Fibroblast of lung (primary cell): Measurements from ENCODE around the gene CAPZA3. TPM values are rescaled to one million over a fixed set of nuclear protein-coding genes. Genes with fewer than 3 reads are reported as not detected.

Experiments used
- DNase-seq, 2 donors: peaks; one replicate each; pipeline versions ENCODE4 v3.0.0 to v3.0.0-alpha.2; 2010; ENCODE audit warnings: low read depth in 2 of 2
- H2AFZ ChIP-seq: 2 replicates; pipeline ENCODE4 v1.5.1; 2012; ENCODE audit warnings: low read length, control low read depth, inconsistent platforms
- H3K27ac ChIP-seq: 2 replicates; pipeline ENCODE4 v1.5.1; 2011; ENCODE audit warnings: low read length, control low read depth; ENCODE audit not compliant: insufficient read depth
- H3K27me3 ChIP-seq: 2 replicates; pipeline ENCODE4 v1.5.1; 2011; ENCODE audit warnings: mild to moderate bottlenecking, low read length; ENCODE audit not compliant: control insufficient read depth, insufficient read depth
- H3K36me3 ChIP-seq: 2 replicates; pipeline ENCODE4 v1.5.1; 2011; ENCODE audit warnings: low read length; ENCODE audit not compliant: control insufficient read depth, insufficient read depth
- H3K4me1 ChIP-seq: 2 replicates; pipeline ENCODE4 v1.5.1; 2011; ENCODE audit warnings: low read length; ENCODE audit not compliant: control insufficient read depth, insufficient read depth; ENCODE audit errors: extremely low read depth
- H3K4me2 ChIP-seq: 2 replicates; pipeline ENCODE4 v1.5.1; 2011; ENCODE audit warnings: low read length, control low read depth; ENCODE audit not compliant: insufficient read depth; ENCODE audit errors: extremely low read depth
- H3K4me3 ChIP-seq, 4 experiments: fragments of 200-600 bp in 1 of 4; sonication (generic) in 1 of 4; replicated peaks in 1 of 4; 2 replicates each; pipeline ENCODE4 v1.5.1; 2011 to 2016; ENCODE audit warnings: low read length in 4 of 4, low read depth in 3 of 4, mild to moderate bottlenecking in 3 of 4, control low read depth in 2 of 4, inconsistent platforms in 1 of 4, mixed read lengths in 1 of 4; ENCODE audit not compliant: insufficient read depth in 1 of 4; ENCODE audit errors: control extremely low read depth in 1 of 4
- H3K79me2 ChIP-seq: 2 replicates; pipeline ENCODE4 v1.5.1; 2012; ENCODE audit warnings: mild to moderate bottlenecking, low read length, inconsistent platforms; ENCODE audit not compliant: control insufficient read depth, insufficient read depth
- H3K9ac ChIP-seq: 2 replicates; pipeline ENCODE4 v1.5.1; 2011; ENCODE audit warnings: mild to moderate bottlenecking, low read length, control low read depth; ENCODE audit not compliant: insufficient read depth
- H3K9me3 ChIP-seq: 2 replicates; pipeline ENCODE4 v1.5.1; 2012; ENCODE audit warnings: low read depth, low read length; ENCODE audit not compliant: control insufficient read depth, insufficient read depth
- H4K20me1 ChIP-seq: 2 replicates; pipeline ENCODE4 v1.5.1; 2011; ENCODE audit warnings: low read length; ENCODE audit not compliant: control insufficient read depth, insufficient read depth; ENCODE audit errors: extremely low read depth
- EZH2 ChIP-seq: IDR thresholded peaks from 2 replicates; pipeline ENCODE4 v1.5.1; 2012; ENCODE audit warnings: low read length, control low read depth, mild to moderate bottlenecking; ENCODE audit errors: missing control alignments
- polyA plus RNA-seq, 2 donors: library from polyadenylated mRNA; depleted of rRNA in 1 of 2; stranded (reverse) in 1 of 2; unstranded in 1 of 2; fragments of >200 nt; gene quantifications; 2 replicates each; pipeline ENCODE4 v1.2.1, GENCODE V29; 2011 to 2012; ENCODE audit warnings: missing spikeins in 1 of 2
- total RNA-seq: library from RNA; depleted of rRNA; stranded (reverse); fragments of >200 nt; gene quantifications from 2 replicates; pipeline ENCODE4 v1.2.1, GENCODE V29; 2014
- TF ChIP-seq, protein P1 (sequence below), 2 donors: IDR thresholded peaks in 1 of 2; conservative IDR thresholded peaks in 1 of 2; 1 replicate in 1 of 2; 2 replicates in 1 of 2; pipeline ENCODE4 v1.5.1; 2011 to 2012; ENCODE audit warnings: low read length in 2 of 2, control low read depth in 1 of 2, inconsistent platforms in 1 of 2, low read depth in 1 of 2, mild to moderate bottlenecking in 1 of 2

Gene CAPZA3
- total and polyA plus RNA-seq, 2 donors (not counting 1 experiment from before 2014, with no cell fraction given), result not detected

DNA sequence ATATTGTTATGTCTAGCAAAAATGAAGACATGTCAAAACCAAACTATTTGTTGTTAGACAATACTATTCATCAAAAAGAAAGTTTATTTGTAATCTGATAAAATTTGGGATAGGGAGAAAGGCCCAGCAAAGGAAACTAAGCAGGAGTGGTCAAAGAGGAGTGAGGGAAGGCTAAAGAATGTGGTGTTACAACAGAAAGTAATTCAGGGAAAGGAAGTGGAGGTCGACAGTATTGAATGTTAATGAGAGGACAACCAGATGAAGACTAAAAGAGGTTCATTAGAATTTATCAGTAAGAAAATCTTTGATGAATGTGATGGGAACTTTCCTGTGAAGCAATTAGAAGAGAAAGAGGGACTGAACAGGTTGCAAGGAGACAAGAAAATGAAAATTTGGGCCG, 34.0 kb upstream of the CAPZA3 start:
- Histone ChIP-seq H4K20me1 (no peaks in the 10 kb centered on the region), H3K9me3 (no peaks in the 10 kb centered on the region), H2AFZ (no peak overlapping the region), H3K4me1 (no peaks in the 10 kb centered on the region), H3K36me3 (no peaks in the 10 kb centered on the region), H3K4me3 (no peak overlapping the region), H3K27ac (no peak overlapping the region), H3K27me3 (no peaks in the 10 kb centered on the region), H3K79me2 (no peaks in the 10 kb centered on the region), H3K4me2 (no peak overlapping the region), H3K9ac (no peak overlapping the region)
- peak in 1 of 2 donors; percentile 23 for DNase-seq
- TF ChIP-seq, protein P1, sequence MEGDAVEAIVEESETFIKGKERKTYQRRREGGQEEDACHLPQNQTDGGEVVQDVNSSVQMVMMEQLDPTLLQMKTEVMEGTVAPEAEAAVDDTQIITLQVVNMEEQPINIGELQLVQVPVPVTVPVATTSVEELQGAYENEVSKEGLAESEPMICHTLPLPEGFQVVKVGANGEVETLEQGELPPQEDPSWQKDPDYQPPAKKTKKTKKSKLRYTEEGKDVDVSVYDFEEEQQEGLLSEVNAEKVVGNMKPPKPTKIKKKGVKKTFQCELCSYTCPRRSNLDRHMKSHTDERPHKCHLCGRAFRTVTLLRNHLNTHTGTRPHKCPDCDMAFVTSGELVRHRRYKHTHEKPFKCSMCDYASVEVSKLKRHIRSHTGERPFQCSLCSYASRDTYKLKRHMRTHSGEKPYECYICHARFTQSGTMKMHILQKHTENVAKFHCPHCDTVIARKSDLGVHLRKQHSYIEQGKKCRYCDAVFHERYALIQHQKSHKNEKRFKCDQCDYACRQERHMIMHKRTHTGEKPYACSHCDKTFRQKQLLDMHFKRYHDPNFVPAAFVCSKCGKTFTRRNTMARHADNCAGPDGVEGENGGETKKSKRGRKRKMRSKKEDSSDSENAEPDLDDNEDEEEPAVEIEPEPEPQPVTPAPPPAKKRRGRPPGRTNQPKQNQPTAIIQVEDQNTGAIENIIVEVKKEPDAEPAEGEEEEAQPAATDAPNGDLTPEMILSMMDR (conservative IDR thresholded peaks at IDR 0.05 in 1 of 2, IDR thresholded peaks at IDR 0.05 in 1 of 2; ENCODE audit: low read depth in 1 of 2, low read length in 2 of 2), result no peak
- no peak for TF ChIP-seq EZH2

DNA sequence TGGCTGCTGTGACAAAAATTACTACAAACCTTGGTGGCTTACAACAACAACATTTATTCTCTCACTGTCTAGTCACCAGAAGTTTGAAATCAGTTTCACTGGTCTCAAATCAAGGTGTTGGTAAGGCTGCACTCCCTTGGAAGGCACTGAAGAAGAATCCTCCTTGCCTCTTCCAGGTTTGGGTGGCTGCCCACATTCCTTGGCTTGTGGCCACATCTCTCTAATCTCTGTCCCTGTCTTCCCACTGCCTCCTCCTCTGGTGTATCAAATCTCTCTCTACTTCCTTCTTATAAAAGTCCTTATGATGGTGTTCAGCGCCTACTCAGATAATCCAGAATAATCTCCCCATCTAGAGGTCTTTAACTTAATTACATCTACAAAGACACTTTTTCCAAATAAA, 31.1 kb upstream of the CAPZA3 start:
- H3K4me2 ChIP-seq, result no peak overlapping the region
- TF ChIP-seq, protein P1 (conservative IDR thresholded peaks at IDR 0.05 in 1 of 2, IDR thresholded peaks at IDR 0.05 in 1 of 2; ENCODE audit: low read depth in 1 of 2, low read length in 2 of 2), result no peak
- TF ChIP-seq EZH2, result no peak
- H3K4me1 ChIP-seq, result no peaks in the 10 kb centered on the region
- H4K20me1 ChIP-seq, result no peaks in the 10 kb centered on the region
- H3K9ac ChIP-seq, result no peak overlapping the region
- no peaks in the 10 kb centered on the region for H3K9me3 ChIP-seq
- DNase-seq, result peak; percentile 15 to 30
- no peaks in the 10 kb centered on the region for H3K79me2 ChIP-seq
- H3K27me3 ChIP-seq, result no peaks in the 10 kb centered on the region
- no peak overlapping the region for H3K27ac ChIP-seq
- no peaks in the 10 kb centered on the region for H3K36me3 ChIP-seq
- H2AFZ ChIP-seq, result no peak overlapping the region
- H3K4me3 ChIP-seq, result no peak overlapping the region

DNA sequence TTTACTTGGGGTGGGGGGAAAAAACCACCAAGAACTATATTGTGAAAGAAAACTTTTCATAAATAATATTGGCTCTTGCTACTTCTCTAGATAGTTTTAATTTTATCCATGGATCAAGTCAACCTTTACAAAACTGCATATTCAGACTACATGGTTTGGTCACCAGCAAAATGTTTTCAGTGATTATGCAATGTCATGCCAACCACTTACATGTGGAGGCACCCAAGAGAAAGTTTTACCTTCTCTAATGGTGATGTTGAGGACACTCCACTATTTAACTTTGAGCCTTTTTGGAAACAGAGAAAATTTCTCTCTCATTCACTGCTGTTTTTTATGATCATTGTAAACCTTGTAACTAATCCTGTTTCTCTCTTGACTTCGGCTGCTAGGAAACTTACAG, 21.7 kb upstream of the CAPZA3 start:
- DNase-seq, result no peak
- H2AFZ ChIP-seq, result no peak overlapping the region
- no peak overlapping the region for H3K27ac ChIP-seq
- no peaks in the 10 kb centered on the region for H3K4me1 ChIP-seq
- no peaks in the 10 kb centered on the region for H3K9me3 ChIP-seq
- H3K36me3 ChIP-seq, result no peaks in the 10 kb centered on the region
- no peaks in the 10 kb centered on the region for H4K20me1 ChIP-seq
- no peak for TF ChIP-seq EZH2
- TF ChIP-seq, protein P1 (conservative IDR thresholded peaks at IDR 0.05 in 1 of 2, IDR thresholded peaks at IDR 0.05 in 1 of 2; ENCODE audit: low read depth in 1 of 2, low read length in 2 of 2), result no peak
- no peak overlapping the region for H3K9ac ChIP-seq
- H3K4me3 ChIP-seq, result no peak overlapping the region
- H3K27me3 ChIP-seq, result no peaks in the 10 kb centered on the region
- no peaks in the 10 kb centered on the region for H3K79me2 ChIP-seq
- no peak overlapping the region for H3K4me2 ChIP-seq
